ENCODE data around the gene FARS2.

Gene FARS2

DNA sequence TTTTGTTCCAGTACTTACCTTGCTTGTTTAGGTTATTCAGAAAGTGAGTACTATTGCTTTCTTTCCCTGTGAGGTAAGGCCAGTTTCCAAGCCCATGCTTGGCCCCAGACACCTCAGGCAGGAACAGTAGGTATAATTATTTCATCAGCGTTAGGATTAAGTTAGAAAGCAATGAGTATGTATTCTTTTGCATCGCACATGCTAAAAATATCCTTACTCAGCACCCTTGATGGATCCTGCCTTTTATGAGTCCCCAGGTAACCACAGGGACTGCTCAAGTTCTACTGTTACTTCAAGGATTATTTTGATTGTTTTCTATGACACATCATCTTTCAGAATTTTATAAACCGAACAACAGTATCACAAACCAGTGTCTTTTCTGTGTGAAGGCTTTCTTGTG, 128.9 kb downstream of the FARS2 start:
- Histone ChIP-seq H3K9me3 (ENCODE audit: control insufficient read depth, insufficient read depth, low read depth, low read length) (no peaks in the 10 kb centered on the region), H3K27ac (ENCODE audit: extremely low read depth, low read depth, low read length) (no peak overlapping the region), H3K36me3 (ENCODE audit: control insufficient read depth in 2 of 2, insufficient read depth in 1 of 2, low read length in 2 of 2) (no peaks in the 10 kb centered on the region), H3K4me1 (ENCODE audit: control insufficient read depth, insufficient read depth, low read length) (no peaks in the 10 kb centered on the region), H3K4me3 (ENCODE audit: low read depth, low read length) (no peak overlapping the region)
- TF ChIP-seq ZNF530 (tag by site-specific recombination; IDR thresholded peaks at IDR 0.05; ENCODE audit: low read depth) = no peak
- TF ChIP-seq ZNF585B (tag by site-specific recombination; IDR thresholded peaks at IDR 0.05) = no peak
- no peak for TF ChIP-seq IKZF3 (tag by site-specific recombination; IDR thresholded peaks at IDR 0.05)
- no peak for TF ChIP-seq ZNF350 (tag by site-specific recombination; IDR thresholded peaks at IDR 0.05)
- TF ChIP-seq ZNF654 (tag by site-specific recombination; IDR thresholded peaks at IDR 0.05; ENCODE audit: low read depth) = no peak
- no peak for TF ChIP-seq ZNF416 (tag by site-specific recombination; IDR thresholded peaks at IDR 0.05)
- no peak for TF ChIP-seq BCL6B (tag by site-specific recombination; IDR thresholded peaks at IDR 0.05)
- no peak for TF ChIP-seq ZNF239 (tag by site-specific recombination; IDR thresholded peaks at IDR 0.05)
- TF ChIP-seq, protein P1, sequence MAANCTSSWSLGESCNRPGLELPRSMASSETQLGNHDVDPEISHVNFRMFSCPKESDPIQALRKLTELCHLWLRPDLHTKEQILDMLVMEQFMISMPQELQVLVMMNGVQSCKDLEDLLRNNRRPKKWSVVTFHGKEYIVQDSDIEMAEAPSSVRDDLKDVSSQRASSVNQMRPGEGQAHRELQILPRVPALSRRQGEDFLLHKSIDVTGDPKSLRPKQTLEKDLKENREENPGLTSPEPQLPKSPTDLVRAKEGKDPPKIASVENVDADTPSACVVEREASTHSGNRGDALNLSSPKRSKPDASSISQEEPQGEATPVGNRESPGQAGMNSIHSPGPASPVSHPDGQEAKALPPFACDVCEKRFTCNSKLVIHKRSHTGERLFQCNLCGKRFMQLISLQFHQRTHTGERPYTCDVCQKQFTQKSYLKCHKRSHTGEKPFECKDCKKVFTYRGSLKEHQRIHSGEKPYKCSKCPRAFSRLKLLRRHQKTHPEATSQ (tag by site-specific recombination; IDR thresholded peaks at IDR 0.05) = no peak
- no peak for TF ChIP-seq ZNF707 (tag by site-specific recombination; IDR thresholded peaks at IDR 0.05)
- TF ChIP-seq RBAK (tag by site-specific recombination; IDR thresholded peaks at IDR 0.05) = no peak
- TF ChIP-seq ZNF610 (tag by site-specific recombination; IDR thresholded peaks at IDR 0.05; ENCODE audit: borderline replicate concordance) = no peak
- TF ChIP-seq, protein P2, sequence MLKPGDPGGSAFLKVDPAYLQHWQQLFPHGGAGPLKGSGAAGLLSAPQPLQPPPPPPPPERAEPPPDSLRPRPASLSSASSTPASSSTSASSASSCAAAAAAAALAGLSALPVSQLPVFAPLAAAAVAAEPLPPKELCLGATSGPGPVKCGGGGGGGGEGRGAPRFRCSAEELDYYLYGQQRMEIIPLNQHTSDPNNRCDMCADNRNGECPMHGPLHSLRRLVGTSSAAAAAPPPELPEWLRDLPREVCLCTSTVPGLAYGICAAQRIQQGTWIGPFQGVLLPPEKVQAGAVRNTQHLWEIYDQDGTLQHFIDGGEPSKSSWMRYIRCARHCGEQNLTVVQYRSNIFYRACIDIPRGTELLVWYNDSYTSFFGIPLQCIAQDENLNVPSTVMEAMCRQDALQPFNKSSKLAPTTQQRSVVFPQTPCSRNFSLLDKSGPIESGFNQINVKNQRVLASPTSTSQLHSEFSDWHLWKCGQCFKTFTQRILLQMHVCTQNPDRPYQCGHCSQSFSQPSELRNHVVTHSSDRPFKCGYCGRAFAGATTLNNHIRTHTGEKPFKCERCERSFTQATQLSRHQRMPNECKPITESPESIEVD (tag by site-specific recombination; IDR thresholded peaks at IDR 0.05) = no peak
- TF ChIP-seq ZNF184 (tag by site-specific recombination; IDR thresholded peaks at IDR 0.05) = no peak
- no peak for TF ChIP-seq ZNF311 (tag by site-specific recombination; IDR thresholded peaks at IDR 0.05; ENCODE audit: borderline replicate concordance)
- CTCF ChIA-PET = interaction anchor here (0.8 to 5.1 kb wide), 4 partner anchors 11 to 219 kb away, joined by 3 to 25 read pairs (median 6); no protein-coding TSS in a partner anchor
- POLR2A ChIA-PET = no interaction called here

DNA sequence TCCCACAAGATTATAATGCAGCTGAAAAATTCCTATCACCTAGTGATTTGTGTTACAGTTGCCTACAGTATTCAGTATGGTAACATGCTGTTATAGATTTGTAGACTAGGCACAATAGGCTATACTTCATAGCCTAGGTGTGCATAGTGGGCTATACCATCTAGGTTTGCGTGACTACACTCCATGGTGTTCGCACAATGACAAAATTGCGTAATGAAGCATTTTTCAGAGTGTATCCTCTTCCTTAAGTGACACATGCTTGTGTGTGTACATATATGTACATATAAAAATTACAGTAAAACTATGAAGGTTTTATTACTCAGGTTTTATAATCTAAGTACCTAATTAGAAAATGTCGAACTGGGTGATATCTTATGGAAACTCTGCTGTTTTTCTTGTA, 133.0 kb downstream of the FARS2 start:
- Histone ChIP-seq H3K27ac (ENCODE audit: extremely low read depth, low read depth, low read length) (no peak overlapping the region), H3K9me3 (ENCODE audit: control insufficient read depth, insufficient read depth, low read depth, low read length) (no peaks in the 10 kb centered on the region), H3K4me3 (ENCODE audit: low read depth, low read length) (no peak overlapping the region), H3K4me1 (ENCODE audit: control insufficient read depth, insufficient read depth, low read length) (no peaks in the 10 kb centered on the region), H3K36me3 (ENCODE audit: control insufficient read depth in 2 of 2, insufficient read depth in 1 of 2, low read length in 2 of 2) (no peaks in the 10 kb centered on the region)
- ChIA-PET POLR2A (no interaction called here), CTCF (interaction anchor here (0.8 to 2.3 kb wide), 3 partner anchors 8 to 28 kb away, joined by 3 to 10 read pairs (median 4); no protein-coding TSS in a partner anchor)
- TF ChIP-seq ZNF610 (tag by site-specific recombination; IDR thresholded peaks at IDR 0.05; ENCODE audit: borderline replicate concordance) = no peak

GRCh38 chr6:5395719-5396118, 134.4 kb downstream of the FARS2 start:
- no peak for TF ChIP-seq ZNF121 (tag by site-specific recombination; IDR thresholded peaks at IDR 0.05)
- TF ChIP-seq KLF8 (tag by site-specific recombination; IDR thresholded peaks at IDR 0.05) = no peak
- TF ChIP-seq KLF17 (tag by site-specific recombination; IDR thresholded peaks at IDR 0.05) = no peak
- TF ChIP-seq SP3 (tag by site-specific recombination; IDR thresholded peaks at IDR 0.05) = no peak
- no peak overlapping the region for H3K4me3 ChIP-seq (ENCODE audit: low read depth, low read length)
- no peaks in the 10 kb centered on the region for H3K4me1 ChIP-seq (ENCODE audit: control insufficient read depth, insufficient read depth, low read length)
- no peaks in the 10 kb centered on the region for H3K9me3 ChIP-seq (ENCODE audit: control insufficient read depth, insufficient read depth, low read depth, low read length)
- ChIA-PET POLR2A (no interaction called here), CTCF (interaction anchor here (0.6 to 2.0 kb wide), 6 partner anchors 9 to 1052 kb away, joined by 3 to 8 read pairs (median 5); no protein-coding TSS in a partner anchor)
- H3K27ac ChIP-seq (ENCODE audit: extremely low read depth, low read depth, low read length) = no peak overlapping the region
- H3K36me3 ChIP-seq (ENCODE audit: control insufficient read depth in 2 of 2, insufficient read depth in 1 of 2, low read length in 2 of 2) = no peaks in the 10 kb centered on the region
